Endothelial cell of umbilical vein (primary cell): ENCODE results near the gene RGS19. TPM values are rescaled to one million over a fixed set of nuclear protein-coding genes. Genes with fewer than 3 reads are reported as not detected.

Source experiments
- BruUV-seq: library from RNA; stranded (reverse); fragments of 400-500 nt; replicated peaks from 2 replicates; lab custom pipeline; 2021; lab: Mats Ljungman, UMichigan
- CTCF ChIA-PET: fragments of 300-600, 350-600 bp; sonication (Branson Sonifier 250); formaldehyde crosslinking; loops from one replicate; lab custom pipeline; 2021; ENCODE audit warnings: antibody characterized with exemption, inconsistent platforms; lab: Charles Lee
- POLR2A ChIA-PET: fragments of 300-600, 350-600 bp; sonication (Branson Sonifier 250); formaldehyde crosslinking; loops from one replicate; lab custom pipeline; 2021; ENCODE audit warnings: antibody characterized with exemption, inconsistent platforms; lab: Charles Lee
- DNase-seq: peaks from one replicate; pipeline ENCODE4 v3.0.0-alpha.2; 2011; ENCODE audit warnings: low read depth, low spot score
- FAIRE-seq: peaks from 2 replicates; lab custom pipeline; 2011; peaks lifted over from hg19 to GRCh38; lab: Jason Lieb, UNC
- H2AFZ ChIP-seq: 2 replicates; pipeline ENCODE4 v1.6.0; 2012; ENCODE audit warnings: low read depth, low read length, control low read depth, inconsistent platforms
- H3K27ac ChIP-seq: 2 replicates; pipeline ENCODE4 v1.5.1; 2011; ENCODE audit warnings: low read depth, mild to moderate bottlenecking, control low read depth, low read length, moderate library complexity; ENCODE audit not compliant: insufficient read depth
- H3K27me3 ChIP-seq, 2 experiments: 2 replicates each; pipeline versions ENCODE4 v1.6.0 to v1.6.1; 2011; ENCODE audit warnings: low read length in 2 of 2, mixed read lengths in 1 of 2; ENCODE audit not compliant: control insufficient read depth in 2 of 2, insufficient read depth in 2 of 2
- H3K36me3 ChIP-seq, 2 experiments: 2 replicates in 1 of 2; 3 replicates in 1 of 2; pipeline ENCODE4 v1.5.1; 2011; ENCODE audit warnings: low read length in 2 of 2, mild to moderate bottlenecking in 1 of 2, moderate library complexity in 1 of 2; ENCODE audit not compliant: control insufficient read depth in 2 of 2, insufficient read depth in 2 of 2; ENCODE audit errors: extremely low read depth in 1 of 2
- H3K4me1 ChIP-seq: 3 replicates; pipeline ENCODE4 v1.5.1; 2011; ENCODE audit warnings: mild to moderate bottlenecking, low read length; ENCODE audit not compliant: control insufficient read depth, insufficient read depth; ENCODE audit errors: extremely low read depth
- H3K4me2 ChIP-seq: 2 replicates; pipeline ENCODE4 v1.6.1; 2011; ENCODE audit warnings: low read length, control low read depth, mixed read lengths; ENCODE audit not compliant: insufficient read depth
- H3K4me3 ChIP-seq, 3 experiments: fragments of 200-600 bp in 1 of 3; sonication (generic), shearing (Covaris generic) in 1 of 3; replicated peaks in 1 of 3; 2 replicates each; pipeline ENCODE4 v1.5.1; 2011 to 2016; ENCODE audit warnings: control low read depth in 3 of 3, low read length in 3 of 3, mild to moderate bottlenecking in 2 of 3, inconsistent platforms in 1 of 3, low read depth in 1 of 3, moderate library complexity in 1 of 3; ENCODE audit not compliant: insufficient read depth in 1 of 3
- H3K79me2 ChIP-seq: 2 replicates; pipeline ENCODE4 v1.6.0; 2012; ENCODE audit warnings: low read length, inconsistent platforms; ENCODE audit not compliant: control insufficient read depth, insufficient read depth
- H3K9ac ChIP-seq: replicated peaks from 2 replicates; pipeline ENCODE3; 2011; ENCODE audit warnings: low read length, control low read depth; ENCODE audit not compliant: insufficient read depth; ENCODE audit errors: extremely low read depth
- H3K9me1 ChIP-seq: replicated peaks from 3 replicates; pipeline ENCODE4 v1.6.0; 2011; ENCODE audit warnings: mild to moderate bottlenecking, low read length; ENCODE audit not compliant: control insufficient read depth, insufficient read depth; ENCODE audit errors: extremely low read depth
- H3K9me3 ChIP-seq: replicated peaks from 2 replicates; pipeline ENCODE4 v1.5.1; 2012; ENCODE audit warnings: low read length, inconsistent platforms; ENCODE audit not compliant: control insufficient read depth, insufficient read depth
- H4K20me1 ChIP-seq: replicated peaks from 2 replicates; pipeline ENCODE3; 2011; ENCODE audit warnings: mild to moderate bottlenecking, low read length; ENCODE audit not compliant: control insufficient read depth, insufficient read depth; ENCODE audit errors: extremely low read depth
- EZH2 ChIP-seq: IDR thresholded peaks from 2 replicates; pipeline ENCODE4 v1.6.1; 2012; ENCODE audit warnings: borderline replicate concordance, low read depth, mild to moderate bottlenecking, moderate library complexity, low read length, inconsistent platforms; ENCODE audit not compliant: severe bottlenecking
- FOS ChIP-seq: IDR thresholded peaks from 2 replicates; pipeline ENCODE4 v1.6.1; 2011; ENCODE audit warnings: mild to moderate bottlenecking, low read length, moderate library complexity, borderline replicate concordance; ENCODE audit not compliant: insufficient read depth
- GATA2 ChIP-seq: IDR thresholded peaks from 2 replicates; pipeline ENCODE4 v1.7.0; 2011; ENCODE audit warnings: low read depth, mild to moderate bottlenecking, moderate library complexity, mixed read lengths, low read length; ENCODE audit not compliant: insufficient read length, insufficient read depth
- JUN ChIP-seq: IDR thresholded peaks from 2 replicates; pipeline ENCODE4 v1.6.1; 2011; ENCODE audit warnings: borderline replicate concordance, low read depth; ENCODE audit not compliant: insufficient read length, insufficient read depth
- MYC ChIP-seq: IDR thresholded peaks from one replicate; pipeline ENCODE4 v1.6.1; 2011; ENCODE audit warnings: mild to moderate bottlenecking, low read depth, low read length
- POLR2A ChIP-seq: IDR thresholded peaks from 2 replicates; pipeline ENCODE4 v1.6.1; 2012; ENCODE audit warnings: low read depth, mild to moderate bottlenecking, control low read depth, low read length
- POLR2AphosphoS5 ChIP-seq: IDR thresholded peaks from 2 replicates; pipeline ENCODE4 v1.6.1; 2012; ENCODE audit warnings: low read depth, mild to moderate bottlenecking, control low read depth, low read length, moderate library complexity; ENCODE audit not compliant: insufficient read depth
- dilution Hi-C: fragments of 300-500 bp; cut with MboI; formaldehyde crosslinking; loops from one replicate; pipeline ENCODE4 v1.15.0; 2019; ENCODE audit warnings: low sequenced_read_pairs; ENCODE audit not compliant: extremely low pct_ligation_motif_present
- intact Hi-C: fragments of 100-400 bp; cut with micrococcal nuclease; formaldehyde crosslinking; loops from one replicate; pipeline ENCODE4 v1.10.0; 2022
- polyA plus RNA-seq, 4 experiments: library from polyadenylated mRNA; depleted of rRNA in 3 of 4; stranded (reverse) in 3 of 4; unstranded in 1 of 4; fragments of >200 nt; gene quantifications; 2 replicates each; pipeline versions ENCODE4 v1.2.1 to v1.2.3, GENCODE V29; 2011 to 2012; ENCODE audit warnings: missing spikeins in 1 of 4
- total RNA-seq: library from RNA; stranded (reverse); gene quantifications from 2 replicates; pipeline ENCODE4 v1.2.3, GENCODE V29; 2021
- TF ChIP-seq, protein P1 (sequence below): IDR thresholded peaks from 2 replicates; pipeline ENCODE4 v1.6.1; 2011; ENCODE audit not compliant: insufficient read depth, insufficient read length
- TF ChIP-seq, protein P2 (sequence below), 2 donors: IDR thresholded peaks; 1 replicate in 1 of 2; 2 replicates in 1 of 2; pipeline ENCODE4 v1.5.1; 2011; ENCODE audit warnings: low read length in 2 of 2, mild to moderate bottlenecking in 2 of 2, moderate library complexity in 2 of 2, control low read depth in 1 of 2, inconsistent platforms in 1 of 2, low read depth in 1 of 2; ENCODE audit not compliant: insufficient read depth in 1 of 2; ENCODE audit errors: extremely low read depth in 1 of 2

RGS19 gene
- total and polyA plus RNA-seq, 2 donors (not counting 3 experiments of a cell fraction or from before 2014, with no cell fraction given) = 27.8 to 33.7 TPM

DNA sequence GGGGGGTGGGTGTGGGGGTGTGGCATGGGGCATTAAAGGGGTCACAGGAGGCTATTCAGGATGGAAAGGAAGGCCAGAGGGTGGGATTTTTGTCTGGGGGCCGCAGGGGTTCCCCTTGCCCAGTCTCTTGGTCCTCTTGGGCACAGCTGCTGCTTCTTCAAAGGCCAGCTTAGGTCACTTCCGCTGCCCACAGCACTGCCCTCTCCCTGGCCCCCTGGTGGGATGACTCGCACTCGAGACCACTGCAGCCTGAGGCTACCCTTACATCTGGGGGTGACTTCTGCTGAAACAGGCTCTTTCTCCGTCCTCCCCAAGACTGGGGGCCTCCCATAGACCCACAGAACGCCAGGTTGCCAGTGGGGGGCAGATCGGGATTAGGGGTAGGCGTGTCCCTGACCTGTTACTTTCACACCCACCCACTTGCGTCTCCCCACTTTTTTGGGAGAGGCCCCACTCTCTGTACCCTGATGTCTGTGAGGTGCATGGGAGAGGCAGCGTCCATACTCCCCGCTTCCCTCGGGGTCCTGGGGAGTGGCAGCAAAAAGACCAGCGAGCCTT lies 3.6 kb upstream of the RGS19 start:
- peaks cover 23 to 32% of the 10 kb centered on the region in 2 experiments for H3K27me3 ChIP-seq
- DNase-seq (no peak), FAIRE-seq (no peak)
- dilution Hi-C loops = no loop called here
- H2AFZ ChIP-seq = peak overlapping the region; percentile 46
- intact Hi-C loops = loop anchor here (1.0 kb wide), 2 partner anchors 19 to 37 kb away; no protein-coding TSS in a partner anchor
- no peaks in the 10 kb centered on the region for H3K36me3 ChIP-seq
- CTCF ChIA-PET = interaction anchor here (0.9 to 2.8 kb wide), 19 partner anchors 10 to 189 kb away, joined by 3 to 66 read pairs (median 5); partner anchors contain the start of genes NPBWR2, PRPF6, SAMD10 and TCEA2
- BruUV-seq = no TSS peak
- no peaks in the 10 kb centered on the region for H3K9me1 ChIP-seq
- no peak overlapping the region for H3K4me3 ChIP-seq
- no peaks in the 10 kb centered on the region for H3K9me3 ChIP-seq
- no peaks in the 10 kb centered on the region for H4K20me1 ChIP-seq
- H3K4me2 ChIP-seq = peak overlapping the region; percentile 34
- no peak overlapping the region for H3K27ac ChIP-seq
- POLR2A ChIA-PET = interaction anchor here (1.0 kb wide), 1 partner anchor 44 kb away, joined by 3 read pairs; no protein-coding TSS in a partner anchor
- peaks cover 5% of the 10 kb centered on the region for H3K79me2 ChIP-seq
- H3K9ac ChIP-seq = no peak overlapping the region
- no peak for TF ChIP-seq POLR2AphosphoS5
- no peak for TF ChIP-seq EZH2
- TF ChIP-seq, protein P1, sequence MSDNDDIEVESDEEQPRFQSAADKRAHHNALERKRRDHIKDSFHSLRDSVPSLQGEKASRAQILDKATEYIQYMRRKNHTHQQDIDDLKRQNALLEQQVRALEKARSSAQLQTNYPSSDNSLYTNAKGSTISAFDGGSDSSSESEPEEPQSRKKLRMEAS = no peak
- TF ChIP-seq GATA2 = no peak
- TF ChIP-seq, protein P2, sequence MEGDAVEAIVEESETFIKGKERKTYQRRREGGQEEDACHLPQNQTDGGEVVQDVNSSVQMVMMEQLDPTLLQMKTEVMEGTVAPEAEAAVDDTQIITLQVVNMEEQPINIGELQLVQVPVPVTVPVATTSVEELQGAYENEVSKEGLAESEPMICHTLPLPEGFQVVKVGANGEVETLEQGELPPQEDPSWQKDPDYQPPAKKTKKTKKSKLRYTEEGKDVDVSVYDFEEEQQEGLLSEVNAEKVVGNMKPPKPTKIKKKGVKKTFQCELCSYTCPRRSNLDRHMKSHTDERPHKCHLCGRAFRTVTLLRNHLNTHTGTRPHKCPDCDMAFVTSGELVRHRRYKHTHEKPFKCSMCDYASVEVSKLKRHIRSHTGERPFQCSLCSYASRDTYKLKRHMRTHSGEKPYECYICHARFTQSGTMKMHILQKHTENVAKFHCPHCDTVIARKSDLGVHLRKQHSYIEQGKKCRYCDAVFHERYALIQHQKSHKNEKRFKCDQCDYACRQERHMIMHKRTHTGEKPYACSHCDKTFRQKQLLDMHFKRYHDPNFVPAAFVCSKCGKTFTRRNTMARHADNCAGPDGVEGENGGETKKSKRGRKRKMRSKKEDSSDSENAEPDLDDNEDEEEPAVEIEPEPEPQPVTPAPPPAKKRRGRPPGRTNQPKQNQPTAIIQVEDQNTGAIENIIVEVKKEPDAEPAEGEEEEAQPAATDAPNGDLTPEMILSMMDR (IDR thresholded peaks at IDR 0.05; ENCODE audit: extremely low read depth in 1 of 2, insufficient read depth in 1 of 2, low read depth in 1 of 2, low read length in 2 of 2) = no peak
- TF ChIP-seq POLR2A = no peak
- TF ChIP-seq MYC = no peak
- TF ChIP-seq JUN = no peak
- TF ChIP-seq FOS = no peak
- H3K4me1 ChIP-seq = peaks cover 20% of the 10 kb centered on the region
